Measurements from ENCODE around the gene BAHCC1.

BAHCC1 gene

DNA sequence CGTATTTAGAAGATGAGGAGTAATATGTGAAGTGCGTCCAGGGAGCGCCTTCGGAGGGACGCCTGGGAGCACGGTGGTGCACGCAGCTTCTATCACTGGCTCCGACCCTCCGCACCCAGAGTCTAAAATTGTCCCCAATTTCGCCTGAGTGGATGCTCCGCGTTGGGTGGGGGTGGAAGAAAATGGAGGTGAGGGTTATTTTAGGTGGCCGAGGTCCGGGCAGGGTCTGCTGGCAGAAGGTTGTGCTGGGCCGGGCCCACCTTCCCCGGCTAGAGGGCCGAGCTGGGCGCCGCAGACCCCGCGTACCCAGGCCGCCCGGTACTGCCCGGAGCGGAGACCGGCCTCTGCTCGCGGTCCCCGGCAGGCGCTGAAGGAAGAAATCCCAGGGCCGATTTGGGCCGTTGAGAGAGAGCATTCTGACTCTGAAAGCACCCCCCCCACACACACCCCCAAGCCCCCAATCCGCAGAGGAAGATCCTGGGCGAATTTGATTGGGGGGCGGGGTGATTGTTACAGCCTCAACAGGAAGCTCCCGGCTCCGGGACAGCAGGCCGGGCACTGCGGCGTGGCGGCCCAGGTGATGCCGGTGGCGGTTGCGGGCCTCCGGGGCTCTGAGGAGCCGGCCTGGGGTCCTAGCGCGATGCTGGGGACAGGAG lies 3.0 kb downstream of the BAHCC1 start:
- no peak for DNase-seq (ENCODE audit: low read depth, low spot score)

DNA sequence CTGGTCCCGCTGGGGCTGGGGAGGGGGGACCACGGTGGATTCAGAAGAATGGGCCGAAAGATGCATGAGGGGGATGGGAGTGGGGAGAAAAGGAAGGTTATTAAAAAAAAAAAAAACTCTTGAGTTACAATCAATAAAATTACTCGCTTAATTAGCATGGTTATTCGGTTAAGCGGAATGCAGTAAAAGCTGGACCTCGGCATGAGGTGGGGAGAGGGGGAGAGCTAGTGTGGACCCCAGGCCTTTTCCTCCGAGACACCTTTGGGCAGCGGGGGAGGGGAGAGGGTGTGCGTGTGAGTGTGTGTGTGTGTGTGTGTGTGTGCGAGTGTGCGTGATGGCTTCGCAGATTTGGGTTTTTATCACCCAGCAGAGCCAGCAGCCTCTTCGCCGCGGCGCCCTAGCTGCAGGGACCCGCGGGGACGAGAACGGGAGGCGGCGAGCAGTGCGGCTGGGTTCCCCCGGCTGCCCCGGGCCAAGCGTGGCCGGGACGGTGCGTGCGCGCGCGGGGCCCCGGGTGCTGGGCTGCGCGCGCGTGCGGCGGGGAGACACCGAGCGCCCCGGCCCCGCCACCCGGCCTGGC lies 3.7 kb downstream of the BAHCC1 start:
- no peak for DNase-seq (ENCODE audit: low read depth, low spot score)

DNA sequence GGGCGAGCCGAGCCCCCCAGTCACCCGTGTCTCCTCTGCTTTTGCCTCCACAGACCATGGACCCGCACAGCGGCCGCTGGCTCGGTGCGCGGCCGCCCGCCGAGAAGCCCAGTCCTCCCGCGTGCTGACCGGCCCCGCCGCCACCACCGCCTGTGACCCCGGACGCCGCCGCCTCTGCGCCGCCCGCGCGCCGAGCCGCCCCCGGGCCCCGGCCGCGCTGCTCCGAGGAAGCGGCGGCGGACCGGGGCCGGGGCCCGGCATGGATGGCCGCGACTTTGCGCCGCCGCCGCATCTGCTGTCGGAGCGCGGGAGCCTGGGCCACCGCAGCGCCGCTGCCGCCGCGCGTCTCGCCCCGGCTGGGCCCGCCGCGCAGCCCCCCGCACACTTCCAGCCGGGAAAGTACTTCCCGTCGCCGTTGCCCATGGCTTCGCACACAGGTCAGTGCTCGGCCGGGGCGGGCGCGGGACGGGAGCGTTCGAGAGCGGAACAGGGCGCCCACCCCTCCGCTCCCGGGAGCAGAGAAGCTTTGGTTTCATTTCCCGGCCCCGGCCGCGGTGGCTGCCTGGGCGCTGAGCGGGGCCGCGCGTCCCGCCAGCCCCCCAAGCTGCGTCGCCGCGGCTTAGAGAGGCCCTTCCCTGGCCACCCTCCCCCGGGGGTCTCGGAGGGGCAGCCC lies 4.4 kb downstream of the BAHCC1 start:
- no peak for DNase-seq (ENCODE audit: low read depth, low spot score)

DNA sequence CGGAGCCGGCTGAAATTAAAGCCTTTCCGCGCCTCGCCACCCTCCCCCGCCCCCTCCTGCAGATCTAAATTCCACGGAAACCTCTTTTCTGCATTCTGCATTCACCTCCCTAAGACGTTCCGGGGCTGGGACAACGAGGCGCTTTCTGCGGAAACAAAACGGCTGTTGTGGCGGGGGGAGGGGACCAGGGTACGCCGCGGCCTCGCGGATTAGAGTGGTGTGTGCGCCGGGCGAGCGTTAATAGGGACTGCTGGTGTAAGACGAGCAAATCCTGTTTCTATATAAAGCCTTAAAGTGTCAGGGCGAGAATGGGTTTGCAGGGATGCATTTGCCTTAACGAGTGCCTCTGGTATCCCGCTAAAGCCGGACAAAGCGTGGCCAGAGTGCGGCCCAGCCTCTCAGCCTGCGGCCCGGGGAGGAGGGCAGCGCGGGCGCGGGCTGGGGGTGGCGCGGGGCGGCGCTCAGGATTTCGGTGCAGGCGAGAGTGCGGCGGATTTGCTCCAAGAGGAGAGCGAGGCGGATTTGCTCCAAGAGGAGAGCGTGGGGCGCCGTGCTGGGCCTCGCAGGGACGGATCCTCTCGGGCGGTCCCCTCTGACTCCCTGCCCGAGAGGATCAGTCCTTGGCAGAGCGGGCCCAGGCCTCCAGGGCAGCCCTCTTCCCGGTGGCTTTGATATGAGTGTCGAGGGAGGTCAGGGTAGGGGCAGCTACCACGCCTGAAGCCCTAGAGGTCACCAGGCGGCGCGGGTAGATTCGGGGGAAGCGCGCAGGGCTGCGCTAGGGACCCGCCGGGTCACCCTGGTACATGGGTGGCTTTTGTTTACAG lies 5.1 kb downstream of the BAHCC1 start:
- no peak for DNase-seq (ENCODE audit: low read depth, low spot score)

DNA sequence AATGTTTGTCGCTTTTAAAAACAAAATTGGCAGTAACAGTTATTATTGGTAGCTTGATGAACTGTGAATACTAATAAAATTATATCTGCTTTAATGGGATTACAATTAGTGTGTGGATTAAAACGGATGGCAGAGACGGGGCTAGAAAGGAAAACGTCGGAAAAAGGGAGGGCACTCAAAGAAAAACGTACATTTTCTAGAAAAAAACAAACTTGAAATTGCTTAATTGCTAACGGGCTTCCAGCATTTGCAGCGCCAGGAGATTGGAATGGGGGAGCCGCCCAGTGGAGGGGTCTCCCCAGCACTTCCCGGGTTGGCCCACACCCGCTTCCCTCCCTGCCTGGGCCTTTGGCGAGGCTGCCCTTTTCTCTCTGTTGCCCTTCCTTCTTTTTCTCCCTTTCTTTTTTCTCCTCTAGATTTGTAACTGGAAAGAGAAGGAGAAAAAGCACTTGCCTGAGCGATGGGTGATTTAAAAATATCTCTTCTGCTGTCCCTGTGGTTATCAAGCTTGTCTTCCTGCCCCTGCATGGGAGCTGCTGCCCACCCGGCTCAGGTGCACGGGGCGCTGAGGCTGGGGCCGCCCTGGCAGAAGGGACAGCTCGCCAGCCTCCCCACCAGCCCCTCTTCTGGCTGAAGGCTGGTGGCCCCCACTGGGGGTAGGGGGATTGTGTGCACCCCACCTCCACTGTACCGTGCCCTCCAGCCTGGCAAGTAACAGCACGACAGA lies 5.9 kb downstream of the BAHCC1 start:
- DNase-seq (ENCODE audit: low read depth, low spot score), result no peak

DNA sequence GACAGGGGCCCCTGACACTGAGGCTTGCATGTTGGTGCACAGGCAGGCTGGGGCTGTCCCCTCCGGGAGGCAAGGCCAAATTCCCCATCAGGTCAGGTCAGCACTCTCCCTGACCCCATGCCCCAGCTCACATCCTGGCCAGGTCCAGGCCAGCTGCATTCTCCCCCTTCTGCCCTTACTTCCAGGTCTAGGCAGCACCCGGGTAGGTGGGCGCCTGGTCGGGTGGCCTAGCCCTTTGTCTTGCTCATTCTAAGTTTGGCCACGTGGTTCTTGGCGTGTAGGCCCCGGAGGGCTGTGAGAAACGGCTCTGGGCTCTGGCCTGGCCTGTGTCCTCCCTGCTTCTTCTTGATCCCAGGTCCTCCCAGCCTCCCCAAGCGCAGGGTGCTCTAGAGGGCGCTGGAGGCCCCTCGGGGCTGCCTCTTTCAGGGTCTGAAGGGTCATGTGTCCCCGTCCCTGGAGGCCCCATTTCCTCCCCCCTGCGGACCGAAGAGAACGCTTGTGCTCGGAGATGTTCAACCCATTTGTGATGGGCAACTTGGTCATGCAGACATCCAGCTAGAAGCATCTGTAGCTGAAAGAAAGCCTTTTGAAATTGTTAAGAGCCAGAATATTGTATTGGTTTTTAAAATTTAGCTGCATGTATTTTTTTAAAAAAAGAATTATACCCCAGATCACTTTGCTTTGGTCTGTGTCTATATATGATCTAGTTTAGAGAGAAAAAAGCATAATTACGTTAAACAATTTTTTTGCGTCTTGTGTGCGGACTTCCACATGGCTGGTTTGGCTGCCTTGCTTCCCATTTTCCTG lies 6.7 kb downstream of the BAHCC1 start:
- no peak for DNase-seq (ENCODE audit: low read depth, low spot score)

DNA sequence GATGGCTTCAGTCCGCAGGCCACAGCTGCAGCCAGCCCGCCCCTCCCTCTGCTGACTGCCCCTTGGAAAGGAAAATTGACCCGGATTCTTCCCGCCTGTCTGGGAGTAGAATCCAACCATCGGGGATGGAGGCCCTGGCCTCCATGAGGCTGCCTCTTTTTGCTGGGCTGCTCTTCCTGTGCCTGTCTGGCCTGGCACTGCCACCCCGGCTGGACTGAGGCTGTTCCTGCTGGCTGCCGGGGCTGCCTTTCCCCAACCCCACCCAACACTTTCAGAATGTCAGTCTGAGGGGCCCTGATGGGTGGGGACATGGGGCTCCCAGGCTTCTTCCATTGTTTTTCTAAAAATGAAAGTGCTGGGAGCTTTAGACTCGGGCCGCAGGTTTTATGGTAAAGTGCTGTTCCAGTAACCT lies 7.3 kb downstream of the BAHCC1 start:
- DNase-seq (ENCODE audit: low read depth, low spot score), result no peak

DNA sequence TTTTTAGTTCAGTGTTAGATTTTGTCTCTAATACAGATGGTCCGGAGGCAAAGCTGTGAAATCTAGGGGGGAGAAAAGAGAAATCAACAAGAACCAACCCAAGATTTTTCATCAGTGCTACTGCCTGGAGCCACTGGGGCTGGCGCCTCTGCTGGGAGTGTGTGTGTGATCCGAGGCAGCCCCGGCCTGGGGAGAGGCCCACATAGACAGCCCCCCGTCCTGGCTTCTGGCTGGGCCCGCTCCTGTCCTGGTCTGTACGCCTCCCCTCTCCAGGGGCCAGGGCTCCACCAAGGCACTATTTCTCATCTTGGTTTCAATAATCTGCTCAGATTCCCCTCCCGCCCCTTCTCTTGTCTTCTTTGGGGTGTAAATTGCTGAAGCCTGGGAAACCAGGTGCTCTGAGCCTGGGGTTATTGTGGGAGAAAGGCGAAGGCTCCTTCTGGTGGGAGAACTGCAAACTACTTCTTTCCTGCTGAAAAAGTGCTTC lies 7.8 kb downstream of the BAHCC1 start:
- DNase-seq (ENCODE audit: low read depth, low spot score), result no peak

DNA sequence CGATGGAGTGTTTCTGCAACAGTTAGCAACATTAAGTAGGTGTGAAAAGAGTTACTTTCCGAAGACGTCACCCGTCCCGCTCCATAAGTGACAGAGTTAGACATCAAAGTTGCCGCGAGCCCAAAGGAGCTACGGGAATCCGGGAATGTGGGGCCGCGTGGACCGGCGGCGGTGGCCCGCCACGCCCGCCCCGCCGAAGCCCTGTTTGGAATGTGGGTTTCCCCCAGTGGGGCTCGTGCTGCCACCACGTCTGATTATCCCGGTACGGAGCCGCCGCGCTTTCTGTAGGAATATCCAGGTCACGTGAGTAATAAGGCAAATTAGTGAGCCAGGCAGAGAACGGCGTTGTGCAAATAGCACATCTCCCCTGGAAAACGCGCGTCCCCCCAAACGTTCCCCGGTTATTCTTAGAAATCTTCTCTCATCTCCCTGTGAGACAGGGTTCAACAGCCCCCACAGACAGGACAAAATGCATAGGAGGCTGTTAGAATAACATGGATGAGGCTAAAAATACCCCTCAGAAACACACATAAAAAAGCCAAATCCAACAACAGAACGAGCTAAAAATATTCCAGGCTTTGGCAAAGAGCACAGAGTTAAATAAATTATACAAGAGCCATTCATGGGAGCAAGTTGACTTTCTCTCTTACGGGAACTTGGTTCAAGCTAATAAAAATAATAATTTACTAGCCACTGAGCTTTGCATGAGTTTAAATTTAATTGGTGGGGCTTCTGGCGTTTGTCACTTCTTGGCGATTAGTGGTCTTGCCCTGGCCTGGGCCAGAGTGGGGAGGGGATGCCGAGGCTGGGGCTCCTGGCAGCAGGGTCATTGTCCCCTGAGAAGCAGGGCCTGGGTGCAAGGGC lies 8.6 kb downstream of the BAHCC1 start:
- DNase-seq (ENCODE audit: low read depth, low spot score), result no peak

DNA sequence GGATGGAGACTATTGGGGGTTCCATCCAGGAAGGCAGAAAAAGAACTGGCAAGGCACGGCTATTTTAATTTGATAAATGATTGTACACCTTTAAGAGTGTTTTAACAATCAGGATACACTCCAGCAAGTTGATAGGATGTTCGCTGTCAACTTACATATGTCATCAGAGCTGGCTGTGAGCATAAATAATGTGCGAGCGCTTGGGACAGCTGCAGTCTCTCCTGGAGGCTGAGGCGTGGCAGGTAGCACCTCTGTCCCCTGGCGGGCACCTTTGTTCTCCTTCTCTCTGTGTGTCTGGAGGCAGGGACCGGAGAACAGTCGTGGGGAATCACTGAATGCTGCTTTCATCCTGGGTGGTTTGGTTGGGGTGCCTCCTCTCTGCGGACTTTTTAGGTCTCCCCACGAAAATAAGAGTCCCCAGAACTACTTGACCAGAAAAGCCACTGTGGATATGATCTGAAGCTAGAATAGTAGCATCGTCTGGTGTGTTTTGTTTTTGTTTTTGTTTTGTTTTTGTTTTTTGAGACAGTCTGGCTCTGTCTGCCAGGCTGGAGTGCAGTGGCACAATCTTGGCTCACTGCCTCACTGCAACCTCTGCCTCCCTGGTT lies 9.4 kb downstream of the BAHCC1 start:
- DNase-seq (ENCODE audit: low read depth, low spot score), result no peak

DNA sequence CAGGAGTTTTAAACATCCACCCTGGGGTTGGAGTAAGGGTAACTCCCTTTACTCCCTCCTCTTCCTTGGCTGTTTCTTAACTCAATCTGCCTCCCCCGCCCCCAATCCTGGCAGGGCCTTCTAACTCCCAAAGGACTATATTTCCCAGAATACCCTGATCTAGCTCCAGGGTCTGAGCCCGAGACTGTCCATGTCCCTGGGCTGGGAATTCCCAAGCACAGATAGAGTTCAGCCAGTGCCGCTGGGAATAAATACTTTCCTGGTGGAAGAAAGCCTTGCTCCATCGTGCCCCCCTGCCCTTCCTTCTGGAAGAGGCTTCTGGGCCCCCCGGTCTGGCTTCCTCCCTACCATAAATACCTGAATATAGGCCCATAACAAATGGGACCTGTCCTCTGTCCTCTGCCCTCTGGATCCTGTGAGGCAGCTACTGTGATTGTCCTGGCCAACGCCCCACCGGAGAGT lies 10.2 kb downstream of the BAHCC1 start:
- no peak for DNase-seq (ENCODE audit: low read depth, low spot score)

DNA sequence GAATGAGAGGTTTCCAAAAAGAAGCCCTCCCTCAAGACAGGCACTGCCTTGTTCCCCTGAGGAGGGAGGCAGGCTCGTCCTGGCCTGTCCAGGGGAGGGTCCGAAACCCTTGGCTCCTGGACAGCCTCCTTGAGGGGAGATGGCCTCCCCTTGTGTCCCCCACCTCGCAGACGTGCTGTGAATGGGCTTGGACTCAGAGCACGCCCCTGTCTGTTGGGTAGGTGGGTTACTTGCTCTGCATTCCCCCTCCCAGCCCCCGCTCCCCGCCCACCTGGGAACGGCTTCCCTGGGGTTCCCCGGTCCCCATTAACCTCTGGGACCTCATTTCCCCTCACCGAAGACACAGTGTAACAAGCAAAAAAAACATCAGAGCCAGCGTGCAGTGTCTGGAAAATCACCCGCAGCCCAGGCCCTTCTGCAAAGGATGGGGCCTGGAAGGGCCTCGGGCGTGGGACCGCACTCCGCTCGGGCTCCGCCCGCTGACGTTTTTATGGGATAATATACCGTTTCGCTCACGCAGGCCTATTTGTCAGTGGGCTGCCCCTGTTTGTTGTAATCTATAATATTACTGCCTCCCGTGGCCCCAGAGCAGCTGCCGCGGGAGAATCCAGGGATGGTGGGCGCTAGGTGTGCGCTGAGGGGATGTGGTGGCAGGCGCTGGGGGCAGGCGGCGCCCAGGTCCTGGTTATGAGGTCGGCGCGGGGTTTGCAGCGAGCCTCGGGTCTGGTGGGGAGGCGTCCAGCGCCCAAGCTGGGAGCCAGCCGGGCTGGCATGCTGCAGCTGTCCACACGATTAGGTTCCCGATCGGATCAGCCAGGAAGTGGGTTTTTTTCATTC lies 11.1 kb downstream of the BAHCC1 start:
- no peak for DNase-seq (ENCODE audit: low read depth, low spot score)

DNA sequence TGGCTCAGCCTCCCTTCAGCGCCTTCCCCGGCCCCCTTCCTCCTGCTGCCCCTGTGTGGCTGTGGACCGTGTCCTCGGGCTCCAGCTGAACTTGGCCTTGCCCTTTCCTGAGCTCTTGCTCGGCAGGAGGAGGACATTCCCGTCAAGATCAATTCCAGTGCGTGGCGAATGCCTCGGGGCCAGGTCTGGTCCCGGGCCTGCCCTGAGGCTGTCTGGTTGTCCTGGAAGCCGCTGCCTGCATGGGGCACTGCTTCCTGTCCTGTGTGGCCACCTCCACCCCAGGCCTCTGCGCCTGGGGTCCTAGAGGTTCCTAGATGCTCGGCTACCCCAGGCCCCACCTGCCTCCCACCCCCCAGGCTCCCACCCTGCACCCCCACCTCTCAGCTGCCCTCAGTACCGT lies 12.8 kb downstream of the BAHCC1 start:
- DNase-seq (ENCODE audit: low read depth, low spot score), result no peak

DNA sequence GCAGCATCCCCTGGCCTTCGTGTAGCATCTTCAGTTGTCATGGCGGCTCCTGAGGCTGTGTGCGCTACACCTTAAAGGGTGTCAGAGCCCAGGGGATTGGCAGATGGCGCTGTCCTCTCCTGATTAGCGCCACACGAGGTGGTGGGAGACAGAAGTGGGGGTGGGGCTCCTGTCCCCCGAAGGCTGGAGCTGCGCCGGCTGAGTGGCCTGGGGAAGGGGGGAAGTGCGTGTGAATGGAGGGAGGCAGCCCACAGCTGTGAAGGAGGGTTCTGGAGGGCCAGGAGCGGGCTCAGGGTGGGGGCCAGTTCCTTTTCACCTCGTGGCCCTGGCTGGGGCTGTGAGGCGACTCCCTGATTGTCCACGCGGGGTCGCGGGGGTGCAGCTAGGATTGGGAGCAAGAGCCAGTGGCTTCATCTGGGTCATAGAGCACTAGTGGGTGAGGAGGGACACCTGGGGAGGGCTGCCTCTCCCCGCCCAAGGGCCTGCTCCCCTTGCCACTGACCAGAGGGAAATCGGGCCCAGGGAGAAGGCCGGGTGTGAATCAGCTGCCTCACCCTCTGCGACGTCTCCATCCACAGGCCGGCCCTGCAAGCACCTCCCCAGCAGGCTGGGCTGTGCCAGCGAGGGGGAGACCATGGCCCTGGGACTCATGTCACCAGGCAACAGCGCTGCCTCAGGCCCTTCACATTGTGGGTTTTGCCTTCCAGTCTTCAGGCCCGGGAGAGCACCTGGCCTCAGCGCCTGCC lies 14.1 kb downstream of the BAHCC1 start:
- DNase-seq (ENCODE audit: low read depth, low spot score), result no peak

DNA sequence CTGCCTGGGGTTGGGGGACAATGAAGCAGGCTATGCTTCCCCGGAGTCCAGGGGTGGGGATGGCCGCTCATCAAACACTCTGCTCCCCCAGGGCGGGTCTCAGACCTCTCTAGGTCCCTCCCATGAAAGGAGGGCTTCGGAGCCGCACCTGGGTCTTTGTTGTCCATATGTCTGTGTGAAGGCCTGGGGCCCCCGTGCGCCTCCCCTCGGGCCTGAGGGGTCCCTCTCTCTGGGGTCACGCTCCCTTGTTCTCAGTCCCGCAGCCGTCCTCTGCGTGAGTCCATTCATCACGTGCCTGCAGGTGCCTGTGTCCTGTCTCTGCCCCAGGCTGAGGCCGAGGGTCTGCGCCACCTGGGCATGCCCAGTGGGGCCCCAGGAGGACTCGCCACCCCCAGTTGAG lies 15.6 kb downstream of the BAHCC1 start:
- DNase-seq (ENCODE audit: low read depth, low spot score), result no peak

DNA sequence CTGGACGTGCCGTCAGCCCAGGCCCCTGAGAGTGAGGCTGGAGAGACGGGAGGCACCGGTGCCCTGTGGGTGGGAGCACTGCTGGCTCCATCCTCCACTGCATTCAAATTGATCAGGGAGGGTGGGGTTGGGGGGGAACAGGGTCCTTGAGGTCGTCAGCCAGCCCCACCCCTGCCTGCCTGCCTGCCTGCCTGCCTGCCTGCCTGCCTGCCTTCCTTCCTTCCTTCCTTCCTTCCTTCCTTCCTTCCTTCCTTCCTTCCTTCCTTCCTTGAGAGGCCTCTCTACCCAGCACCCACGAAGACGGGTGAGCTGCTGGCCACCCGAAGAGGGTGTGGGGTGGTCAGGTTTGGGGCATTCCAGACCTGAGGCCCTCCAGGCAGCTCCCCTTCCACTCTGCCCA lies 16.0 kb downstream of the BAHCC1 start:
- no peak for DNase-seq (ENCODE audit: low read depth, low spot score)

DNA sequence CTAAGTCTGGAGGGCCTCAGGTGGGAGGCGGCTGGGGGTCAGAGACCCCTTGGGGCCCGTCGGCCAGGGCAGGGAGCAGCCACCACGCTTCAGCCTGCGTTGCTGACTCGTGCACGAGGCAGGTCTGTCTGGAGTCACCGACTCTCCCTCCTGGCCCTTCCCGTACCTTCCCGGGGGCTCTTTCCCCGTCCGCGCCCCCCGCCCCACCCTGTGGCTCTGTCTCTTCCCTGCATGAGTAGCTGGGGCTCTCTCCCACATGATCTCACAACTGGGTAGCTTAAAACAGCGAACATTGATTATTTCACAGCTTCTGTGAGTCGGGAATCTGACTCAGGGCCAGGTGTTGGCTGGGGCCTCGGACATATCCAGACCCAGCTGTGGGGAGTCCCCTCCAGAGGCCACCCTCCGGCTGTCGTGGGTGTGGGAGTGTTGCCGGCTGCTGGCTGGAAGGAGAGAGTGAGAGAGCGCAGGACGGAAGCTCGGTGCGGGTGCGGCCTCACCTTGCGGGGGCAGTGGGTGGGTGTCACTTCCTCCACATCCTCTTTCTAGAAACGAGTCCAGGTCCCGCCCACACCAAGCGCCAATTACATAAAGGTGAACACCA lies 17.3 kb downstream of the BAHCC1 start:
- no peak for DNase-seq (ENCODE audit: low read depth, low spot score)
